Heart left ventricle (tissue), 16 donors: ENCODE measurements around the gene TNFAIP3. TPM values are rescaled to one million over a fixed set of nuclear protein-coding genes. Genes with fewer than 3 reads are reported as not detected.
A peak's percentile ranks its signal among the peaks of the same experiment; 100 is the strongest.

ENCODE experiments used
- ATAC-seq, 4 donors: fragments of 200-7000 bp; cut with Tn5 transposase; one replicate each; pipeline ENCODE4 v1.9.1; 2020 to 2022; ENCODE audit warnings: moderate library complexity in 4 of 4, mild to moderate bottlenecking in 3 of 4, moderate number of reproducible peaks in 1 of 4
- DNase-seq, 5 donors: peaks; one replicate each; pipeline ENCODE4 v3.0.0-alpha.2; 2020
- H3K27ac ChIP-seq, 12 donors: fragments of 200-600 bp; sonication (generic) in 4 of 12; one replicate each; pipeline versions ENCODE4 v1.5.0 to v1.8.0; 2016 to 2022; ENCODE audit warnings: mild to moderate bottlenecking in 2 of 12
- H3K27me3 ChIP-seq, 9 donors: fragments of 200-600 bp; sonication (generic) in 2 of 9; one replicate each; pipeline versions ENCODE4 v1.5.1 to v1.8.0; 2016 to 2022; ENCODE audit warnings: mild to moderate bottlenecking in 3 of 9
- H3K36me3 ChIP-seq, 9 donors: fragments of 200-600 bp; sonication (generic) in 2 of 9; one replicate each; pipeline versions ENCODE4 v1.5.0 to v1.8.0; 2018 to 2022; ENCODE audit warnings: mild to moderate bottlenecking in 2 of 9
- H3K4me1 ChIP-seq, 12 donors: fragments of 200-600 bp; sonication (generic) in 4 of 12; one replicate each; pipeline versions ENCODE4 v1.5.0 to v1.8.0; 2016 to 2022; ENCODE audit warnings: mild to moderate bottlenecking in 3 of 12
- H3K4me3 ChIP-seq, 12 donors: fragments of 200-600 bp; sonication (generic) in 4 of 12; one replicate each; pipeline versions ENCODE4 v1.5.0 to v1.8.0; 2017 to 2022; ENCODE audit warnings: mild to moderate bottlenecking in 9 of 12, moderate library complexity in 4 of 12
- H3K9me3 ChIP-seq, 12 donors: fragments of 200-600 bp; sonication (generic) in 4 of 12; one replicate each; pipeline versions ENCODE4 v1.5.0 to v1.8.0; 2016 to 2022; ENCODE audit warnings: mild to moderate bottlenecking in 1 of 12
- CTCF ChIP-seq, 12 donors: fragments of 200-600 bp; sonication (generic) in 4 of 12; IDR thresholded peaks; one replicate each; pipeline versions ENCODE4 v1.5.0 to v1.8.0; 2018 to 2022; ENCODE audit warnings: antibody characterized with exemption in 12 of 12, mild to moderate bottlenecking in 5 of 12
- POLR2A ChIP-seq, 2 donors: fragments of 450-650 bp; IDR thresholded peaks; one replicate each; pipeline ENCODE4 v1.6.1; 2017; ENCODE audit warnings: antibody characterized with exemption in 2 of 2, mild to moderate bottlenecking in 2 of 2, moderate library complexity in 2 of 2
- WGBS, 4 donors: extraction: QIAGEN DNeasy Blood & Tissue Kit in 2 of 4; methylation state at CpG; one replicate each; pipeline versions ENCODE4 v1.1.5 to v1.1.7; 2013 to 2018; 5-methylcytosine and 5-hydroxymethylcytosine counted together
- intact Hi-C, 10 donors: fragments of 100-400 bp; cut with DNase I; formaldehyde crosslinking; loops; one replicate each; pipeline versions ENCODE4 v1.11.1 to v1.14.2; 2022
- polyA plus RNA-seq, 2 donors: library from polyadenylated mRNA; stranded (reverse); fragments of 200-250 nt; gene quantifications; one replicate each; pipeline ENCODE4 v1.2.3, GENCODE V29; 2013
- total RNA-seq, 9 donors: library from RNA; depleted of rRNA in 2 of 9; stranded (reverse); fragments of >200 nt in 2 of 9; fragmentation: NEBNext Ultra II Directional in 3 of 9; extraction: Animal tissue kit (Norgen Biotek cat#: 25700) in 3 of 9; gene quantifications; one replicate each; pipeline versions ENCODE4 v1.1.0 to v1.2.4, GENCODE V29; 2016 to 2023
- donor health status: ischemic (EF 13 %, LVEDD 7.1; RV severe dilation, severe dysfunction).
- donor health status: healthy with polysubstance abuse.
- donor health status: DM: no; HTN: yes; CAD: no.
- donor health status: DM: no; HTN: no; CAD: no.
- donor health status: ischemic (EF 25% LVEDD 6.9; RV normal size, moderate dysfunction).
- donor health status: ischemic (EF 25% LVEDD 5.7; RV mildly dilated, moderate dysfunction).
- donor health status: healthy.
- donor health status: DM: yes; HTN: yes; CAD: no.
- donor health status: ischemic (EF 35%, LVEDD 5.7; RV mildly dilated, moderate dysfunction).
- donor health status: nonischemic (EF 11% LVEDD 7.7; RV severe dilation, severe dysfunction).
- donor health status: DM: yes; HTN: yes; CAD: no.
- donor health status: PGD.
- donor health status: ischemic (EF 29% LVEDD 5.4; RV normal size, mild dysfunction).
- donor health status: nonischemic (EF 23%, LVEDD 6.1; RV moderate dilation, normal function).

Gene TNFAIP3
- total and polyA plus RNA-seq, 11 donors, result 3.0 to 33.7 (median 4.7) TPM

DNA sequence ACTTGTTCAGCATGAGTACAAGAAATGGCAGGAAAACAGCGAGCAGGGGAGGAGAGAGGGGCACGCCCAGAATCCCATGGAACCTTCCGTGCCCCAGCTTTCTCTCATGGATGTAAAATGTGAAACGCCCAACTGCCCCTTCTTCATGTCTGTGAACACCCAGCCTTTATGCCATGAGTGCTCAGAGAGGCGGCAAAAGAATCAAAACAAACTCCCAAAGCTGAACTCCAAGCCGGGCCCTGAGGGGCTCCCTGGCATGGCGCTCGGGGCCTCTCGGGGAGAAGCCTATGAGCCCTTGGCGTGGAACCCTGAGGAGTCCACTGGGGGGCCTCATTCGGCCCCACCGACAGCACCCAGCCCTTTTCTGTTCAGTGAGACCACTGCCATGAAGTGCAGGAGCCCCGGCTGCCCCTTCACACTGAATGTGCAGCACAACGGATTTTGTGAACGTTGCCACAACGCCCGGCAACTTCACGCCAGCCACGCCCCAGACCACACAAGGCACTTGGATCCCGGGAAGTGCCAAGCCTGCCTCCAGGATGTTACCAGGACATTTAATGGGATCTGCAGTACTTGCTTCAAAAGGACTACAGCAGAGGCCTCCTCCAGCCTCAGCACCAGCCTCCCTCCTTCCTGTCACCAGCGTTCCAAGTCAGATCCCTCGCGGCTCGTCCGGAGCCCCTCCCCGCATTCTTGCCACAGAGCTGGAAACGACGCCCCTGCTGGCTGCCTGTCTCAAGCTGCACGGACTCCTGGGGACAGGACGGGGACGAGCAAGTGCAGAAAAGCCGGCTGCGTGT is 11.6 kb downstream of the TNFAIP3 start:
- intact Hi-C loops, result loop anchor here in 3 of 10 donors (5.0 to 10.0 kb wide), 2 partner anchors 56 to 64 kb away; no protein-coding TSS in a partner anchor
- ATAC-seq (peak in 3 of 4 donors; percentile 60 to 69 (median 62)), DNase-seq (peak; percentile 52 to 81 (median 65))
- WGBS, 4 donors, result 65 to 72% (median 69%) methylated on average over 28 to 33 of the region's 33 CpGs
- peaks cover 0 to 82% (median 21%) of the 10 kb centered on the region in 12 donors for H3K4me1 ChIP-seq
- peaks cover 0 to 94% (median 89%) of the 10 kb centered on the region in 9 donors for H3K36me3 ChIP-seq
- peak overlapping the region; percentile 4 to 63 (median 36) for H3K27ac ChIP-seq
- TF ChIP-seq CTCF (IDR thresholded peaks at IDR 0.05) (peak in 5 of 12 donors; percentile 7 to 49 (median 11)), POLR2A (IDR thresholded peaks at IDR 0.05) (no peak)
- no peak overlapping the region for H3K4me3 ChIP-seq
- no peaks in the 10 kb centered on the region for H3K9me3 ChIP-seq
- no peaks in the 10 kb centered on the region for H3K27me3 ChIP-seq

GRCh38 chr6:137879299-137879698 is 12.2 kb downstream of the TNFAIP3 start:
- ATAC-seq, result no peak
- Histone ChIP-seq H3K27ac (peak overlapping the region in 8 of 12 donors; percentile 6 to 63 (median 44)), H3K4me1 (peaks cover 0 to 82% (median 21%) of the 10 kb centered on the region in 12 donors), H3K27me3 (no peaks in the 10 kb centered on the region), H3K9me3 (no peaks in the 10 kb centered on the region), H3K36me3 (peaks cover 0 to 89% (median 86%) of the 10 kb centered on the region in 9 donors), H3K4me3 (no peak overlapping the region)
- 68 to 84% (median 71%) methylated on average over 7 of the region's 7 CpGs for WGBS, 4 donors
- peak in 1 of 12 donors; percentile 9 for TF ChIP-seq CTCF (IDR thresholded peaks at IDR 0.05)
- TF ChIP-seq POLR2A (IDR thresholded peaks at IDR 0.05), result no peak
- DNase-seq, result no peak
- intact Hi-C loops, result loop anchor here in 3 of 10 donors (5.0 to 10.0 kb wide), 2 partner anchors 56 to 63 kb away; no protein-coding TSS in a partner anchor

DNA sequence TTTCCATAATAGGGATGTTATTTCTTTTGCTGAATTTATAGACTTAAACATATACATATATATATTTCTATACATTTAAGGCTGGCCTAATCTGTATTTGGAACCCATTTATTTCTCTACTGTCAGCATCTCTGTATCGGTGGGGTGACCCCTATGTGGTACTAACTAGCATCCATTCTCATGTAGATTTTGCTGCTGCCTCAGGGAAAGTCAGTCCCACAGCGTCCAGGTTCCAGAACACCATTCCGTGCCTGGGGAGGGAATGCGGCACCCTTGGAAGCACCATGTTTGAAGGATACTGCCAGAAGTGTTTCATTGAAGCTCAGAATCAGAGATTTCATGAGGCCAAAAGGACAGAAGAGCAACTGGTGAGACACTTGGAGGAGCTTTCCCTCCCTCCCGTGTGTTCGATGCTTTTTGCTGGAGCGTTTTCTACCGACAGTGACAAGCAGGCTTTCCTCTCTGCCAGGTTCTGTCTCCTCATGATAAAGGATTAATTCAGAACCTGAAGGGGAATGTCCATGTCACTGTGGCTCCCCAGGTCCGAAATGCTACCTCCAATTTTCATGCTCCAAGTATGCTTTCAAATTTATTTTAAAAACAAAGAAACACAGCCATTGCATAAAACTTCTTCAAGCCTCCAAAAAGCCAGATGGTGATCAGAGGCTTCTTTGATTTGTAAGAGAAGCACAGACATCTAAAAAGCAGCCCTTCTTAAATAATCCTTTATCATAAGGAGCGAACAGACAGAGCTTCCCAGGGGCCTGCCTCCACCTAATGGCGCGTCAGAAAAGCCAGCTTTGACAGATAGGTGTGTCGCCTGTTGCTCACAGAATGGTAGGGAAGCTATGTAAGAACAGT is 13.1 kb downstream of the TNFAIP3 start:
- 79 to 87% (median 83%) methylated on average over 13 of the region's 13 CpGs for WGBS, 4 donors
- peaks cover 0 to 81% (median 78%) of the 10 kb centered on the region in 9 donors for H3K36me3 ChIP-seq
- H3K4me1 ChIP-seq, result peaks cover 0 to 75% (median 21%) of the 10 kb centered on the region in 12 donors
- no peaks in the 10 kb centered on the region for H3K27me3 ChIP-seq
- H3K4me3 ChIP-seq, result no peak overlapping the region
- H3K9me3 ChIP-seq, result peaks cover 0 to 4% (median 0%) of the 10 kb centered on the region in 12 donors
- no peak for TF ChIP-seq POLR2A (IDR thresholded peaks at IDR 0.05)
- no peak for TF ChIP-seq CTCF (IDR thresholded peaks at IDR 0.05)
- H3K27ac ChIP-seq, result peak overlapping the region in 4 of 12 donors; percentile 0 to 47 (median 22)
- no peak for DNase-seq
- intact Hi-C loops, result loop anchor here in 4 of 10 donors (5.0 to 10.0 kb wide), 3 partner anchors 52 to 62 kb away; no protein-coding TSS in a partner anchor
- no peak for ATAC-seq
